DMS114 treated with DMSO at 0.1 percent for 48 hours (cell line): ENCODE results near the gene MRPL52.

Source experiments
- DNase-seq: peaks from one replicate; lab custom pipeline; 2025; ENCODE audit not compliant: unreplicated experiment; lab: John Stamatoyannopoulos, UW

Gene MRPL52

GRCh38 chr14:22878271-22879246 is 48.9 kb downstream of the MRPL52 start:
- DNase-seq: no peak

GRCh38 chr14:22882064-22882463 is 52.4 kb downstream of the MRPL52 start:
- no peak for DNase-seq

GRCh38 chr14:22882529-22883172 is 53.0 kb downstream of the MRPL52 start:
- DNase-seq: no peak

GRCh38 chr14:22883173-22883976 is 53.7 kb downstream of the MRPL52 start, which contains the start of gene REM2:
REM2 (plus strand) TSS chr14:22883222; CDS start chr14:22883288, 66 bp downstream.
- no peak for DNase-seq

GRCh38 chr14:22884076-22884737 is 54.5 kb downstream of the MRPL52 start:
- no peak for DNase-seq
